ENCODE results near the gene UPK3BL2.
"Not testable (repeated sequence)": the region's sequence is repeated elsewhere in the genome, so short reads cannot be mapped to it uniquely, and the experiment has no call there.

DNA sequence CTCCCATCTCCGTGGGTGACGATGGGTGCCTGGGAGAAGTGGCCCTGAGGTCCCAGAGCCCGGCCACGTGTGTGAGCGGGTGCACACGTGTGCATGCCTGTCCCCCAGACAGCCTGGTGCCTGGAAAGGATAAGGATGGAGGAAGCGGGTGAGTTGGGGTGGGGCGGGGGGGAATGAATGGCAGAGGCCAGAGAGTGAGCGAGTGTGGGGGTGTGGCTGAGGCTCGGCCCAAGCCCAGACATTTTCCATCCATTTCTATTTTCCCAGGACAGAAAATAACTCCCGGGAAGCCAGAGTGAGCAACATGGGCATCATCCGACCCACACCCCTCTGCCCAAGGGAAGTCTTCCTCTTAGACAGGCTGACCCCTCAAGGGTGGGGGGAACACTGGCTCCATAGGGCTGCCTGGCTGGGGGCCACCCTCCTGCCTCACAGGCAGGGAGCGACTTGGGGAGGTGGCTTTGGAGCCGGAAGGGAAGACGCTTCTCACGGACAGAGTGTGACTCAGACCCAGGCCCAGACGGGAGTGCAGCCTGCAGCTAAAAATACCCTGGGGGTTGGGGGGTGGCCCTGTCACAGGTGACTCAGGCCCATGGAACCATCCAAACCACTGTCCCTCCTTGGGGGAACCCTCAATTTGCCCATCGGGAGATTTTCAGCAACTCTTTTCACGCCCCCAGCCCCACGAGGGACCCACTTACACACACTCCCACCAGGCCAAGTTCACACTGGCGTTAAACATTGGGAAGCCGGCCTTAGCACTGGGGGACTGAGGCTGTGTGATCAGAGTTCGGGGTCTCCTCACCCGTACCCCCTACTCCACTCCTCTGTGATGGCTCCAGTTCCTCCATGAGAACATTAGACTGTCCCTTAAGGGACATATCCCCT is 38.0 kb downstream of the UPK3BL2 start:
- TF ChIP-seq POLR2A (IDR thresholded peaks at IDR 0.05; ENCODE audit: low read depth, low read length): not testable (repeated sequence)
- TF ChIP-seq, protein P1, sequence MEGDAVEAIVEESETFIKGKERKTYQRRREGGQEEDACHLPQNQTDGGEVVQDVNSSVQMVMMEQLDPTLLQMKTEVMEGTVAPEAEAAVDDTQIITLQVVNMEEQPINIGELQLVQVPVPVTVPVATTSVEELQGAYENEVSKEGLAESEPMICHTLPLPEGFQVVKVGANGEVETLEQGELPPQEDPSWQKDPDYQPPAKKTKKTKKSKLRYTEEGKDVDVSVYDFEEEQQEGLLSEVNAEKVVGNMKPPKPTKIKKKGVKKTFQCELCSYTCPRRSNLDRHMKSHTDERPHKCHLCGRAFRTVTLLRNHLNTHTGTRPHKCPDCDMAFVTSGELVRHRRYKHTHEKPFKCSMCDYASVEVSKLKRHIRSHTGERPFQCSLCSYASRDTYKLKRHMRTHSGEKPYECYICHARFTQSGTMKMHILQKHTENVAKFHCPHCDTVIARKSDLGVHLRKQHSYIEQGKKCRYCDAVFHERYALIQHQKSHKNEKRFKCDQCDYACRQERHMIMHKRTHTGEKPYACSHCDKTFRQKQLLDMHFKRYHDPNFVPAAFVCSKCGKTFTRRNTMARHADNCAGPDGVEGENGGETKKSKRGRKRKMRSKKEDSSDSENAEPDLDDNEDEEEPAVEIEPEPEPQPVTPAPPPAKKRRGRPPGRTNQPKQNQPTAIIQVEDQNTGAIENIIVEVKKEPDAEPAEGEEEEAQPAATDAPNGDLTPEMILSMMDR (IDR thresholded peaks at IDR 0.05; ENCODE audit: extremely low read depth in 1 of 2, insufficient read depth in 1 of 2, low read depth in 1 of 2, low read length in 2 of 2): not testable (repeated sequence)

All from endothelial cell of umbilical vein (primary cell).